ENCODE measurements around the gene MIDN.

GRCh38 chr19:1259206-1259875 lies 11.0 kb downstream of the MIDN start:
- TF ChIP-seq CTCF (conservative IDR thresholded peaks at IDR 0.05 in 1 of 2, IDR thresholded peaks at IDR 0.05 in 1 of 2; ENCODE audit: low read depth in 1 of 2, low read length in 2 of 2), result no peak
- TF ChIP-seq EZH2 (IDR thresholded peaks at IDR 0.05; ENCODE audit: low read length, missing control alignments), result no peak
